HG03521 (cell line): Measurements from ENCODE around the gene SCGB2B2.
A peak's percentile ranks its signal among the peaks of the same experiment; 100 is the strongest.
"Not testable (repeated sequence)": the region's sequence is repeated elsewhere in the genome, so short reads cannot be mapped to it uniquely, and the experiment has no call there.

Experiments used
- ATAC-seq: cut with Tn5 transposase; IDR thresholded peaks from one replicate; pipeline ENCODE4 v1.9.1; 2021; ENCODE audit warnings: mild to moderate bottlenecking, moderate library complexity; ENCODE audit not compliant: unreplicated experiment

The SCGB2B2 gene

DNA sequence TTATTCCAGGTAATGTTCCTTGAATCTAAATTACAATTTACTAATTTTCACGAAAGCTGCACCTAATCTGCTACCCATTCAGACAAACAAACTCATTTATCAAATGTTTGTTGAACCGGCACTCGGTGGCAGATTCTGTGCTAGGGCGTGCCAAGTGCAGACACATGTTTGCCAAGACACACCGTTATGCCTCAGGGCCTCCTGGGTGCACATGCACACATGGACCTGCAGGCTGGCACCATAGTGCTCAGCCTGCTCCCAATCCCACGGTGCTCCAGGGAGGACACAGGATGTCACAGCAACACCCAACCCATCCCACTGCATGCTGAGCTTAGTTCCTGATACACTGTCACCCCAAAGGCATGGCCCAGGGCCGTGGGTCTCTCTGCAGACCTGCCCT is 7.7 kb downstream of the SCGB2B2 start:
- no peak for ATAC-seq

DNA sequence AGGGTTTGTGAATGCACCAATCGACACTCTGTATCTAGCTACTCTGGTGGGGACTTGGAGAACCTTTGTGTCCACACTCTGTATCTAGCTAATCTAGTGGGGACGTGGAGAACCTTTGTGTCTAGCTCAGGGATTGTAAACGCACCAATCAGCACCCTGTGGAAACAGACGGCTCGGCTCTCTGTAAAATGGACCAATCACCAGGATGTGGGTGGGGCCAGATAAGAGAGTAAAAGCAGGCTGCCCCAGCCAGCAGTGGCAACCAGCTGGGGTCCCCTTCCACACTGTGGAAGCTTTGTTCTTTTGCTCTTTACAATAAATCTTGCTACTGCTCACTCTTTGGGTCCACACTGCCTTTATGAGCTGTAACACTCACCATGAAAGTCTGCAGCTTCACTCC is 8.3 kb downstream of the SCGB2B2 start:
- not testable (repeated sequence) for ATAC-seq

DNA sequence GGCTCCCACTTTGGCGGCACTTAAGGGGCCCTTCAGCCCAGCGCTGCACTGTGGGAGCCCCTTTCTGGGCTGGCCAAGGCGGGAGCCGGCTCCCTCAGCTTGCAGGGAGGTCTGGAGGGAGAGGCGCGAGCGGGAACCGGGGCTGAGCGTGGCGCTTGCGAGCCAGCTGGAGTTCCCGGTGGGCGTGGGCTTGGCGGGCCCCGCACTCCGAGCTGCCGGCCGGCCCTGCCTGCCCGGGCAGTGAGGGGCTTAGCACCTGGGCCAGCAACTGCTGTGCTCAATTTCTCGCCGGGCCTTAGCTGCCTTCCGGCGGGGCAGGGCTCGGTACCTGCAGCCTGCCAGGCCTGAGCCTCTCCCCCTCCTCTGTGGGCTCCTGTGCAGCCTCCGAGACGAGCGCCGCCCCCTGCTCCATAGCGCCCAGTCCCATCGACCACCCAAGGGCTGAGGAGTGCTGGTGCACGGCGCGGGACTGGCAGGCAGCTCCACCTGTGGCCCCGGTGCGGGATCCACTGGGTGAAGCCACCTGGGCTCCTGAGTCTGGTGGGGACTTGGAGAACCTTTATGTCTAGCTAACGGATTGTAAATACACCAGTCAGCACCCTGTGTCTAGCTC is 8.8 kb downstream of the SCGB2B2 start:
- not testable (repeated sequence) for ATAC-seq

DNA sequence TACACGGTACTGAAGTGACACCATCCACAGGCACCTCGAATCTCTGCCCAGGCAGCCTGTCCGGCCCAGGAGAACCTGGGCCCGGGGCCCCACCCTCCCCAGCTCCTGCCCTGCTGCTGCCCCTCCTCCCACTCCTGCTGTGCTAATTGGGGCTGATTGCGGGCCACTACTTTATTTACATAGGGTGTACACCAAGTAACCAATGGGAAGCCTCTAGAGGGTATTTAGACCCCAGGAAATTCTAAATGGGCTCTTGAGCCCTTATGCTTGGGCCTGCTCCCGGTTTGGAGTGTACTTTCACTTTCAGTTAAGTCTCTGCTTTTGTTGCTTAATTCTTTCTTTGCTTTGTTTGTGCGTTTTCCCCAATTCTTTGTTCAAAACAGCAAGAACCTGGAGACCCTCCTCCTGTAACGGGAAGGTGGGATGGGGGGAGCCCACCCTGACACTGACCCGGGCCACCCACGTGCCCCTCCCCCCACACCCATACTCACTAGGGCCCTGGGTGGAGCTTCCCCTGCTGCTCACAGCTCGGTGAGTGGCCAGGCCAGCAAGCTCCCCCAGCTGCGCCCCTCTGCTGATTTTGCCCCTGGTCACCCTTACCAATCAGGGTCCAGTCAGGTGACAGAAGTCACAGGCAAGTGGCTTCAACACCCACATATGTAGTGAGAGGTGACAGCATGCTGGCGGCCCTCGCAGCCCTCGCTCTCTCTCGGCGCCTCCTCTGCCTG is 9.4 kb downstream of the SCGB2B2 start:
- ATAC-seq = no peak

DNA sequence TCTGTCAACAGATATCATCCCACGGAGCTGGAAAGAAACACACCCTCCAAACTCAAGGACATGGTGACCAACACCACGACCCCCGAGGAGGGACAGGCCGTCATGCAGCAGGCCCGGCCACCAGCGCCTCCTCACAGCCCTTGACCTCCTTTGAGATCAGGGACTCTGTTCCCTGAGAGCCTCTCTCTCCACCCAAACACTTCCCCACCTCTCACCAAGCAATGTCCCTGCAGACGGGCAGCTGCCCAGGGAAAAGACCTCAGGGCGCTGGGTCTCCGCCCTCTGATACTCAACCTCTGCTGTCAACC is 10.0 kb downstream of the SCGB2B2 start:
- no peak for ATAC-seq

DNA sequence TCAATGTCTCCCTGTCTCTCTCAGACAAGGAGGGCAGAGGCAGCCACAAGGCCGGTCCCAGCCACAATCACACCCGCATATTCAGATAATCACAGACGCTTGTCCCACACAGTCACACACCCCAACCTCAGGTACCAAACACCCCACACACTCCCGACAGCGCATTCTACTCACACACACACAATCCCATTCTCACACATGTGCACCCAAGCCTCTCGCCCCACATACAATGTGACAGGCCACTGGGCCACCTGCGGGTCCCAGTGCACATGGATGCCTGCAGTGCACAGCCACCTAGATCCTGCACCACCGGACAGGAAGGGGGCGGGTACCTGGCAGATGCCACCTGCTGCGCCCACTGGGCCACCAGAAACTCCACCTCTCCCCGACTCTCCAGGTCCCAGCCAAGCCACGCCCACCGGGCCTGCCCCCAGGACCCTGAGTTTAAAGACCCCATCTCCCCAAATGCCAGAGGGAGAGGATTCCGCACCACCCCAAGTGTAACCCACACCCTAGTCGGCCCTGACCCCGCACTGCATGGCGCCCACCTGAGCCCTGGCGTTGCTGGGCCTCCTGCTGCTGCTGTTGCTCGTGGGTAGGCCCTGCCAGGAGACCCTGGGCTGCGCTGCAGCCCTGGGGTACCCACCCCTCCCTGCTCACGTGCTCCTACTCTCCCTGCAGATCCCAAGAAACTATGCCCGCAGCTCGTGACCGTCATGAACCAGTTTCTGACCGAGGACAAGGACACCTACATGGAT is 10.6 kb downstream of the SCGB2B2 start:
- ATAC-seq = no peak

DNA sequence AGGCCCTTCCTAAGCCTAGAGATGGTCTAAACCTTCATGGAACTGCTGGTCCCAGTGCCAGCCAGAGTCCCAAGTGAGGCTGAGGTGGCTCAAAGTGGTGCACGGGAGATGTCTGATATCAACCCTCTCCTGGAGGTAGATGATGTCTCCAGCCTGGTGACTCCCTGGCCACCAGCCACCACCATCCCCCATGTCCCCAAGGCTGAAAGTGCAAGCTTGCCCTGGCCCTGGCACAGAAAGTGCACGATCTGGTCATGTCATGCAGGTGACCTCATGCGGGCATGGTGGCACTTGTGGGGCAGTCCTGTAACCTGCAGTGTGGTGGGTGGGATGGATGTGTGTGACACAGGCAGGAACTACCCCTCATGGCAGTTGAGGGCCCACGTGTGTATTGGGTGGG is 11.7 kb downstream of the SCGB2B2 start:
- not testable (repeated sequence) for ATAC-seq

DNA sequence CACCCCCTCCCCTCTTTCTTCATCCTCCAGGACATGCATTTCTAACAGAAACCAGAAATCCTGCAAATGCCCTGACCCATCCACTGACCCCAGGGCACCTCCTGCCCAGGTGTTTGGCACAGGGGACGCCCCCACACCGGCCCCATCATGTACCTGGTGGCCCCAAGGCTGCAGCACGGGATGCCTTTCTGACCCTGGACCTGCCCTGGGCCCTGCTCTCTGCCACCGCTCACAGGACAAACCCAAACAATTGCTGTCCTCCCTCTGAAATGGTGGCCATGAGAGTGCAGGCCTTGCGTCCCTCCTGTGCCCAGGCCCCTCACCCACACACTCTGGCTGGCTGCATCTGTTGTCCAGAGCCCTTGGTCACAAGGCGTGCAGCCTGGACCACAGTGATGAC is 12.1 kb downstream of the SCGB2B2 start:
- no peak for ATAC-seq

DNA sequence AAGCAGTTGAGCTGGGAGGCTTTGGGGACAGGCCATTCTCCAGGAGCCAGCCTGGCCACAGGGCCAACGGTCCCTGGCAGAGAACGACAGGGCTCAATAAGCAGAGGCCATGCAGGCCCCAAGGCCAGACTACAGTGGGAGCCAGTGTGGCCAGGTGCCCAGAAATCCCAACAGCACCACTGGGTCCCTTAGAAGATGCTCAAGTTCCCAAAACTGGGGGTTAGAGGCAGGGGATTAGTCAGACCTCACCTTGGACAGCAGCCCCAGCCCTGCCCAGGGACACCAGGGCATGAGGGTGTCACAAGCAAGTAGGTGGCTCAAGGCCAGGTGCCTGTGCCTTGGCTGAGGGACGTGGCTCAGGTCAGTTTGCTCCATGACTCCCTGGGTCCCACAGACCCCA is 12.8 kb downstream of the SCGB2B2 start:
- no peak for ATAC-seq

DNA sequence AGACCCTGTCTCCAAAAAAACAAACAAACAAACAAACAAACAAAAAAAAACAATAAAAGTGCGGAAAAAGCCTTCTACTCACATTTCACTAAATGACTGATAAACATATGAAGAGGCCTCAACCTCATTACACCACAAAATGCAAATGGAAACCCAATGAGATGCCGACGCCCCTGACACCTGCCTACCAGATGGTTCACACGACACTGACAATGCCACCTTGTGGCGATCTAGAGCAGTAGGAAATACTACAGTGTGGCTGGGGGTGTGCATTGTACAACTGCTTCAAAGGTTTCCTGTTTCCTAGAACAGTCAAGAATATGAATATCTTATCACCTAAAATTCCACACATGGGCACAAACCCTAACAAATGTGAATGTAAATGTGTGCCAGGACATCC is 14.0 kb downstream of the SCGB2B2 start:
- peak; percentile 45 for ATAC-seq

DNA sequence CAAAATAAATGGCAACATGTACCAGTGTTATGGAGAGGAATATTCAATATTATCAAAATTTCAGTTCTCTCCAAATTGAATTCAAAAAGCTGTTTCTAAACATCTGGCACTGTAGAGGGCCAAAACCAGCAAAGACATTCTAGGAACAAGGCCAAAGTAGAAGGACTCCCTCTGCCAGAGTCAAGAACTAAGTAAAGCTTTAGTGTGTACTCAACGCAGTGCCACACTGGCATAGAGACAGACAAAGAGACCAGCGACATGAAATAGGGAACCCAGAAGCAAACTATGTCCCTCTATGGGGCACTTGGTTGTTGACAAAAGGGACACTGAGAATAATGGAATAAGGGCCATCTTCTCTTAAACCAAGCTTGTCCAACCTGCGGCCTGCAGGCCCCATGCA is 15.6 kb downstream of the SCGB2B2 start:
- no peak for ATAC-seq

DNA sequence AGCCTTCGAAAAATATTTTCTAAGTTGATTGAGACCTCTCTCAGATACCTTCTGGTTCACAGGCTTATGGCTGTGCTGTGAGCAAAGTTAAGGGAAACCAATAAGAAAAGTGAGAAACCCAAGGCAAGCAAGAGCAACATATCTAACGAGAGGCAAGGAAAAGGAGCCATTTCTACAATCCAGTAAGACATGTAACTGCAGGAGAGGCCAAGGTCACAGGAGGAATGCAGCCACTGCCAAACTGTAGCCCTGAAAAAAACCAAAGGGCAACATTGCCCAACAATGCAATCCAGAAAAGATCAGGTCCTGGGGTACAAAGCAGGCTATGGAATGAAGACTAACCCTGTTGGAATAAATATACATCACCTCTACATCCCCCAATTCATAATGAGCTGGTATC is 21.3 kb downstream of the SCGB2B2 start:
- no peak for ATAC-seq

DNA sequence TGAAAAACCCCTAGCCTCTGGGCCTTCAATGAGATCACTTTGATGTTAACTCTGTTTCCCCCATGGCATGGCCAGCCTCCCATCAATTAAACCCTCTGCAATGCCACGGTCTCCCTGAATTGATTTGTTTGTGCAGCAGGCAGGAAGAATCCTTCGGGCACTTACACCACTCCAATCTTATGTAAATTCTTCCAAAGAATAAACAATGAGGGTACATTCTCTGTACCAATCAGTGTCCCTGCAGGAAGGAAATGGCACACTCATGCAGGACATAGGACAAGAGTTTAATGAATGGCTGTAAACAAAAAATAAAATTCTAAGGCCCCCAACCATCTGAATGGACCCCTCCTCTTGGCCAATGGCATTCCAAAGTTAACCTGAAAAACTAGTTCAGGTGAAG is 22.2 kb downstream of the SCGB2B2 start:
- no peak for ATAC-seq

DNA sequence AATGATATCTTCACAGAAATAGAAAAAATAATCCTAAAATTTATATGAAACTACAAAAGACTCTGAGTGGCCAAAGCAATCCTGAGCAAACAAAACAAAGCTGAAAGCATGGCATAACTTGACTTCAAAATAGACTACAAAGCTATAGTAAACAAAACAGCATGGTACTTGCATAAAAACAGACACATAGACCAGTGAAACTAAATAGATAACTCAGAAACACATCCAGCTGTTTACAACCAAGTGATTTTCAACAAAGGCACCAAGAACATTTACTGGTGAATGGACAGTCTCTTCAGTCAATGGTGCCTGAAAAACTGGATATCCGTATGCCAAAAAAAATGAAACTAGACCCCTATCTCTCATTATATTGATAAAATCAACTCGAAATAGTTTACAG is 25.2 kb downstream of the SCGB2B2 start:
- no peak for ATAC-seq

DNA sequence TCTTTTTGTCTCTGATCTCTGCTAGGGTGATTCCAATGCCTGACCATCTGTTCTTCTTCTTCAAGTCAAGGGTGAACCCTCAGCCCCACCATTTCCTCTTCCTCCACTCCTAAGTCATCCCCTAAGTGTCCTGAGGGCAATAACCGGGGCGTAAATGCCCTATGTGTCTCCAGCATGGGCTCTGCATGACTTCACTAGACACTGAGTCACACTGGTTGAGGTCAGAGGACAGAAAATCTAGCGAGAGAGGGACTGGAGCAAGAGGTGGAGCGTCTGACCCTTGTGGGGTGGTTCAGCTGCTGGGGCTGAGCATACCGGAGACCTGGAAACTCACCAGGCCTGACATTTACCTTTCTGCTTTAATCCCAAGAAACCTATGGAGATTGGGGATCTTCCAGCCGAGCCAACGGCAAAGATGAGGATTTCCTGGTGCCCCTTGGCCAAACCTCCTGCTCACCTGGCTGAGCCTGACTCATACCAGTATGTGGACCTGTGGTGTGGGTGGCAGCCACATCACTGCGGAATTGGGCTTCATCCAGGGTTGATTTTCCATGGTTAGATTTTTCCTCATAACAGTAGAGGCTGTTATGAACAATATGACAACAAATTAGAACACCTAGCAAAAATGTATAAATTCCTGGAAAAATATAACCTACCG is 26.9 kb downstream of the SCGB2B2 start:
- ATAC-seq = no peak

DNA sequence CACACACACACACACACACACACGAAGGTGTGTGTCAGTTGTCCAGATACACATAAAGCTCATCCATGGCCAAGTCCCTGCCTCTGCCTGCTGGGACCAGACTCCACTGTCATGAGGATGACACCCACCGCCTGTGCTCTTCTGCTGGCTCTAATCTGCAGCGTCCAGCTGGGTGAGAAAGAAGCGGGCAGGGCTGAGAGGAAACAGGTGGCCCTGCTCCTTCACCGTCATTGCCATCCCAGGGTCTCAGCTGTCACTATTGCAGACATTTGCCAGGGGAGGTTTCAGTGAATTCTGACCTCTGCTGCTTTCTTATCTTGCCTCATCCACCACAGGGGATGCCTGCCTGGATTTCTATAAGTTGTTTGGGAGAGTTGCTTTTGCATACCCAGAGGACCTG is 31.4 kb downstream of the SCGB2B2 start:
- no peak for ATAC-seq

DNA sequence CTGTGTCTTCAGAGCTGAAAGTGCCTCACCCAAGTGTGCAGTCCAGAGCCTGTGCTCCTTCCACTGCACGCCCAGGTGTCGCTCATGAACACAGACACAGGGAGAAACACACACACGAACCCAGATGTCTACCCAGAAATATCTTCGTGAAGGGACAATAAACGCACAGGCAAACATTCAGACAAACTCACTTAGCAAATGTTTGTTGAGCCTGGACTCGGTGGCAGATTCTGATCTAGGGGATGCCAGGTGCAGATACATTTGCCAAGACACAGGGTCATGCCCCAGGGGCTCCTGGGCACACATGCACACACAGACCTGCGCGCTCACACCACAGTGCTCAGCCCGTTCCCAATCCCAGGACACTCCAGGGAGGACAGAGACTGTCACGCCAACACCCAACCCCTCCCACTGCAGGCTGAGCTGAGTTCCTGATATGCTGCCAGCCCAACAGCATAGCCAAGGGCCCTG is 31.9 kb downstream of the SCGB2B2 start:
- no peak for ATAC-seq

DNA sequence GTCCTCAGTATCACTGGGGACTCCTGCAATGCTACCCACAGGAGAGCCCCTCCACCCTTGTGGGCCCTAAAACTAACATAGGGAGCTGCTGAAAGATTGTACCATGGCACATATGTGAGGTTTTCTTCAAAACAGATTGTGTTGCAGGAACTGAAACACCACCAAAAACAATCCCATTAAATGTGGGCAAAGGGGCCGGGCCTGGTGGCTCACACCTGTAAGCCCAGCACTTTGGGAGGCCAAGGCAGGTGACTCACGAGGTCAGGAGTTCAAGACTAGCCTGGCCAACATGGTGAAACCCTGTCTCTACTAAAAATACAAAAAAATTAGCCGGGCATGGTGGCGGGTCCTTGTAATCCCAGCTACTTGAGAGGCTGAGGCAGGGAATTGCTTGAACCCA is 34.7 kb downstream of the SCGB2B2 start:
- no peak for ATAC-seq

DNA sequence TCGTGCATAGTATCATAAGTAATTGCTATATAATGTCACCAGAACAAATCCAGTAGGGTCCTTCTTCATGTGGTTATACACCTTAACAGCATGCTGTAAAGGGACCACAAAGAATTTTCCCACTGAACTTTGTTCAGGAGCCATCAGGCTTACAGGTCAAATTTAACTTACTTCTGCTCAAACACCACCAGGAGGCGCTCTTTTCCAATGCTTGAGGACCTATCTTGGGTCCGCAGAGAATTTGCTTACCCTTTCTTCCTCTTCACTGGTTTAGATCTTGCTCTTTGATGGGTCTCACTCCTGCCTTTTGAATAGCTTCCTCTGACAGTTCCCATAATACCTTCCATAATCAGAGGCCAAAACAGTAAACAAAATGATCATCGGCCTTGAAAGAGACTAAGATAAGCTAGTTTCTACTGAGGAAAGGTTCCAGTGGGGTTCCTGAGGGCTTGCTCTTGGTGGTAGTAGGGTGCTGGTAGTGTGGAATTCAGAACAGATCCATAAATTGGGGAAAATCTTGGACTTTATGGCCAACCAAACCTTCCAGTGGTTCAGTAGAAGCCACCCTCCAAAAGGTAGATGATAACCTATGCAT is 37.4 kb downstream of the SCGB2B2 start:
- no peak for ATAC-seq

DNA sequence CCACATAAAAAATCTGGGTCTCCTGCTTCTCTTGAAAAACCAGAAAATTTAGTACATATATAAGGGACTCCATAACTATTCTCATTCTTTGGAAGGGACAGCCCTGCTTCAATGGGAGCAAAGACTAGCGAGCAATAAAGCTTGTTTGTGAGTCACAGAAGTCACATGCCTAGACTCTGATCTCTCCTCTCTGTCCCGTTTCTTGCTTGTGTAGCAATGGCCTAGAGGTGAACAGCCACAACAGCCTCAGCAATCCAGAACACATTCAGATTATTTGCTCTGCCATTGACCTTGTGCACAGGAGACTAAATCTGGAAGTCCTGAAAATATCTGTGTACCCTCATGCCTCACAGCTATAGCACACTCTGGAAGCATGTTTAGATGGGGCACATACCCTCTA is 43.2 kb downstream of the SCGB2B2 start:
- ATAC-seq = no peak
